ENCODE measurements around the gene USP54.

USP54 gene

GRCh38 chr10:73449113-73449512 lies 142.0 kb downstream of the USP54 start:
- no peak for ATAC-seq (replicated peaks)

GRCh38 chr10:73448384-73448783 lies 142.8 kb downstream of the USP54 start:
- no peak overlapping the region for H3K4me3 Mint-ChIP-seq
- peaks cover 16 to 31% of the 10 kb centered on the region in 2 donors for H3K36me3 Mint-ChIP-seq
- no peak for ATAC-seq (replicated peaks)
- no peaks in the 10 kb centered on the region for H3K27me3 Mint-ChIP-seq
- H3K4me1 Mint-ChIP-seq, result no peaks in the 10 kb centered on the region
- H3K9me3 Mint-ChIP-seq, result no peaks in the 10 kb centered on the region
- DNase-seq, result no peak
- no peak overlapping the region for H3K27ac Mint-ChIP-seq

More at GRCh38 chr10:73449113-73449512, 142.0 kb downstream of the USP54 start:
- H3K27ac Mint-ChIP-seq, result no peak overlapping the region
- H3K36me3 Mint-ChIP-seq, result peaks cover 17 to 36% of the 10 kb centered on the region in 2 donors
- H3K27me3 Mint-ChIP-seq, result no peaks in the 10 kb centered on the region
- H3K4me3 Mint-ChIP-seq, result no peak overlapping the region
- no peak for DNase-seq
- no peaks in the 10 kb centered on the region for H3K4me1 Mint-ChIP-seq
- H3K9me3 Mint-ChIP-seq, result no peaks in the 10 kb centered on the region
